Measurements from ENCODE around the gene ADRA2C.

GRCh38 chr4:3756343-3757059, 9.7 kb upstream of the ADRA2C start:
- no peak for TF ChIP-seq EZH2 (IDR thresholded peaks at IDR 0.05; ENCODE audit: low read length, unreplicated experiment)
- no peak for TF ChIP-seq CTCF (conservative IDR thresholded peaks at IDR 0.05; ENCODE audit: low read depth, low read length)
- TF ChIP-seq EZH2phosphoT487 (IDR thresholded peaks at IDR 0.05; ENCODE audit: borderline replicate concordance, low read length): no peak
